ENCODE measurements around the gene ZC3H12A. TPM values are rescaled to one million over a fixed set of nuclear protein-coding genes. Genes with fewer than 3 reads are reported as not detected.

ZC3H12A gene
- total and polyA plus RNA-seq, 10 donors = 9.7 to 33.1 (median 19.8) TPM

DNA sequence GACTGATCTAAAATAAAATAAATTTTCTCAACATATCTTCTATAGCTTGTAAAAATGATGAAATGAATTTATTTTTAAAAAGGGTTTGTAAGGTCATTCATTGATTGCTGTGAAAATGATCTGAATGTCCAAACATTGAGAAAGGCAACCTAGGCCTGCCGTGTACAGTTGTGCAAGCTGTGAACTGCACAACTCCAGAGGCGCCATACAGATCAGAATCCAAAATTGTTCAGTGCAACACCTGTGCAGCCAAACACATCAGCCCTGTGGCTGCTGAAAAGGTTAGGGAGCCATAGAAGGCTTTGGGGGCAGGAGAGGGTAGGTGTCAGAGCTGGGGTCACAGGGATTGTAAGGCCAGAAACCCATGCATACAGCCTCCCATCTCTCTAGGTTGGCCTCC lies 9.9 kb upstream of the ZC3H12A start:
- no peak overlapping the region for H3K27ac ChIP-seq
- H3K27me3 ChIP-seq (replicated peaks in 1 of 7) = no peaks in the 10 kb centered on the region
- no peak for TF ChIP-seq POLR2A (IDR thresholded peaks at IDR 0.05)
- TF ChIP-seq, protein P1, sequence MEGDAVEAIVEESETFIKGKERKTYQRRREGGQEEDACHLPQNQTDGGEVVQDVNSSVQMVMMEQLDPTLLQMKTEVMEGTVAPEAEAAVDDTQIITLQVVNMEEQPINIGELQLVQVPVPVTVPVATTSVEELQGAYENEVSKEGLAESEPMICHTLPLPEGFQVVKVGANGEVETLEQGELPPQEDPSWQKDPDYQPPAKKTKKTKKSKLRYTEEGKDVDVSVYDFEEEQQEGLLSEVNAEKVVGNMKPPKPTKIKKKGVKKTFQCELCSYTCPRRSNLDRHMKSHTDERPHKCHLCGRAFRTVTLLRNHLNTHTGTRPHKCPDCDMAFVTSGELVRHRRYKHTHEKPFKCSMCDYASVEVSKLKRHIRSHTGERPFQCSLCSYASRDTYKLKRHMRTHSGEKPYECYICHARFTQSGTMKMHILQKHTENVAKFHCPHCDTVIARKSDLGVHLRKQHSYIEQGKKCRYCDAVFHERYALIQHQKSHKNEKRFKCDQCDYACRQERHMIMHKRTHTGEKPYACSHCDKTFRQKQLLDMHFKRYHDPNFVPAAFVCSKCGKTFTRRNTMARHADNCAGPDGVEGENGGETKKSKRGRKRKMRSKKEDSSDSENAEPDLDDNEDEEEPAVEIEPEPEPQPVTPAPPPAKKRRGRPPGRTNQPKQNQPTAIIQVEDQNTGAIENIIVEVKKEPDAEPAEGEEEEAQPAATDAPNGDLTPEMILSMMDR (IDR thresholded peaks at IDR 0.05 in 8 of 11, conservative IDR thresholded peaks at IDR 0.05 in 3 of 11) = no peak
- no peak for TF ChIP-seq POLR2AphosphoS5 (IDR thresholded peaks at IDR 0.05)
- no peak for DNase-seq
- intact Hi-C loops (cut with DNase I; ENCODE audit: low total_unique reads) = no loop called here
- H3K36me3 ChIP-seq = no peaks in the 10 kb centered on the region
- no peaks in the 10 kb centered on the region for H3K9me3 ChIP-seq
- 48 to 90% (median 84%) methylated on average over 2 of the region's 2 CpGs for WGBS, 5 donors
- H3K4me3 ChIP-seq = no peak overlapping the region
- peaks cover 0 to 3% (median 2%) of the 10 kb centered on the region in 6 donors for H3K4me1 ChIP-seq

DNA sequence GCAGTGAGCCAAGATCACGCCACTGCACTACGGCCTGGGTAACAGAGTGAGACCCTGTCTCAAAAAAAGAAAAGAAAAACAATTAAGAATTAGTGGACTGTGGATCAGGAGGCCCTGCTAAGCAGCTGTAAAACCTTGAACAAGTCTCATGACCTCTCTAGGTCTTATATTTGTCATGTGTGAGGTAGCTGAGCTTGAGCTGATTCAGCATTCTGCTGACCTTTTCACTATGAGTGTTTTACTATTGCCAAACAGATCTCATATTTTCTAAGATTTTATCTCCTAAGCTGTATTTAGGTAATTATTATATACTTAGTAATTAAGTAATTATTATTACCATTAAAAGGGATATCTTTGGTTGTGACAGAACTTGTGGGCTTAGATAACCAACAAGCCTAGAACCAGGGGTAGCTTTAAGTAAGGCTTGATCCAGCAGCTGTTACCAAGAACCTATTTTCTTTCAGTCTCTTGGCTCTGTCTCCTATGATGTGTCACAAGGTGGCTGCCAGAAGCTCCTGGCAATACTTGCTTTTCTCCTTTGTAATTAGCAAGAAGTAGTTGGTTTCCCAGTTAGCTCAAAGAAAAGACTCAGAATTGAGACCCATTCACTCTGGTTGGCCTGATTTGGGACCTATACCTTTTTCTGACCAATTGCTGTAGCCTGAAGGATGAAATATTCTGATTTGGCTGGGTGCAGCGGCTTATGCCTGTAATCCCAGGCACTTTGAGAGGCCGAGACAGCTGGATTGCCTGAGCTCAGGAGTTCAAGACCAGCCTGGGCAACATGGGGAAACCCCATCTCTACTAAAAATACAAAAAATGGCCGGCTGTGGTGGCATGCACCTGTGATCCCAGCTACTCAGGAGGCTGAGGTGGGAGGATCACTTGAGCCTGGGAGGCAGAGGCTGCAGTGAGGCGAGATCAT lies 8.5 kb upstream of the ZC3H12A start:
- Histone ChIP-seq H3K4me3 (no peak overlapping the region), H3K4me1 (peaks cover 0 to 17% (median 4%) of the 10 kb centered on the region in 6 donors), H3K27ac (no peak overlapping the region), H3K9me3 (no peaks in the 10 kb centered on the region), H3K27me3 (replicated peaks in 1 of 7) (no peaks in the 10 kb centered on the region), H3K36me3 (no peaks in the 10 kb centered on the region)
- intact Hi-C loops (cut with DNase I; ENCODE audit: low total_unique reads) = no loop called here
- DNase-seq = no peak
- WGBS, 5 donors = 86 to 90% (median 89%) methylated on average over 6 of the region's 6 CpGs
- no peak for TF ChIP-seq POLR2A (IDR thresholded peaks at IDR 0.05)
- no peak for TF ChIP-seq POLR2AphosphoS5 (IDR thresholded peaks at IDR 0.05)

DNA sequence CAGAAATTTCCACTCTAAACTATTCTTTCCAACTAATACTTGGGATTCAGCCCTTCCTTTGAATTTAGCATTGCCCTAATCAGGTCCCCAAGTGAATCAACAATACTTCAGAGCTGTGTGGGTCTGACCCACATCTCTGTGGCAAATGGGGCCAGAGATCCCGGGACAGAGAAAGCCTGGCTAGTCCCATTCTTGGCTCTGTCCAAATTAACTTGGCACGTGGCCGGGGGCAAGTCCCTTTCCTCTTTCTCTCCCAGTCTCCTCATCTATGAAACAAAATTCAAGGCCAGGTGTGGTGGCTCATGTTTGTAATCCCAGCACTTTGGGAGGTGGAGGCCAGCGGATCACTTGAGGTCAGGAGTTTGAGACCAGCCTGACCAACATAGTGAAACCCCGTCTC lies 6.3 kb upstream of the ZC3H12A start:
- Histone ChIP-seq H3K27ac (no peak overlapping the region), H3K4me3 (no peak overlapping the region), H3K36me3 (no peaks in the 10 kb centered on the region), H3K4me1 (peaks cover 18 to 39% (median 25%) of the 10 kb centered on the region in 6 donors), H3K9me3 (no peaks in the 10 kb centered on the region), H3K27me3 (replicated peaks in 1 of 7) (no peaks in the 10 kb centered on the region)
- intact Hi-C loops (cut with DNase I; ENCODE audit: low total_unique reads) = no loop called here
- 92 to 95% (median 93%) methylated on average over 5 of the region's 5 CpGs for WGBS, 5 donors
- DNase-seq = no peak
- TF ChIP-seq, protein P1 (IDR thresholded peaks at IDR 0.05 in 8 of 11, conservative IDR thresholded peaks at IDR 0.05 in 3 of 11) = no peak
- TF ChIP-seq POLR2AphosphoS5 (IDR thresholded peaks at IDR 0.05) (no peak), POLR2A (IDR thresholded peaks at IDR 0.05) (no peak)

DNA sequence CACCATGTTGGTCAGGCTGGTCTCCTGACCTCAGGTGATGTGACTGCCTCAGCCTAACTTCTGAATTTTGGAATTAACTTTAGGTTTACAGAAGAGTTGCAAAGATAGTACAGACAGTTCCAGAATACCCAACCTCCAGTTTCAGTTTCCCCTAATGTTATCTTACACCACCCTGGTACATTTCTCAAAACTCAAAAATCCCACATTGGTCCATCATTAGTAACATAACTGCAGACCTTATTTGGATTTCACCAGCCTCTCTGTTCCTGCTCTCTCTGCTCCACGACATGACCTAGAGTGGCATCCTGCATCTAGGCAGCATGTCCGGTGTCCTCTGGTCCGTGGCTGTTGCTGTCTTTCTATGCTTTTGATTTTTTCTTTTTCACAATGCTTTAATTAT lies 5.0 kb upstream of the ZC3H12A start:
- Histone ChIP-seq H3K9me3 (no peaks in the 10 kb centered on the region), H3K4me3 (no peak overlapping the region), H3K27me3 (replicated peaks in 1 of 7) (no peaks in the 10 kb centered on the region), H3K27ac (no peak overlapping the region), H3K4me1 (peaks cover 25 to 50% (median 35%) of the 10 kb centered on the region in 6 donors), H3K36me3 (no peaks in the 10 kb centered on the region)
- WGBS, 5 donors = 59 to 80% (median 67%) methylated on average over 3 of the region's 3 CpGs
- TF ChIP-seq POLR2A (IDR thresholded peaks at IDR 0.05) (no peak), POLR2AphosphoS5 (IDR thresholded peaks at IDR 0.05) (no peak)
- DNase-seq = no peak
- intact Hi-C loops (cut with DNase I; ENCODE audit: low total_unique reads) = no loop called here
